Activated CD4-positive, CD25-positive, alpha-beta regulatory T cell treated with anti-CD3 and anti-CD28 coated beads, Interleukin-2, amount 50 U/mL, for 24 hours (primary cell): ENCODE data around the gene KCTD7.
A peak's percentile ranks its signal among the peaks of the same experiment; 100 is the strongest.
"Not testable (repeated sequence)": the region's sequence is repeated elsewhere in the genome, so short reads cannot be mapped to it uniquely, and the experiment has no call there.

ENCODE experiments used
- ATAC-seq, 2 donors: fragments of 150-1000 bp; cut with Tn5 transposase; one replicate each; pipeline ENCODE4 v1.10.0; 2021; ENCODE audit warnings: mild to moderate bottlenecking in 1 of 2, moderate library complexity in 1 of 2

The KCTD7 gene

GRCh38 chr7:66617295-66617694 is 11.4 kb upstream of the KCTD7 start:
- ATAC-seq = no peak

GRCh38 chr7:66619341-66619948 is 9.2 kb upstream of the KCTD7 start:
- ATAC-seq = not testable (repeated sequence)

DNA sequence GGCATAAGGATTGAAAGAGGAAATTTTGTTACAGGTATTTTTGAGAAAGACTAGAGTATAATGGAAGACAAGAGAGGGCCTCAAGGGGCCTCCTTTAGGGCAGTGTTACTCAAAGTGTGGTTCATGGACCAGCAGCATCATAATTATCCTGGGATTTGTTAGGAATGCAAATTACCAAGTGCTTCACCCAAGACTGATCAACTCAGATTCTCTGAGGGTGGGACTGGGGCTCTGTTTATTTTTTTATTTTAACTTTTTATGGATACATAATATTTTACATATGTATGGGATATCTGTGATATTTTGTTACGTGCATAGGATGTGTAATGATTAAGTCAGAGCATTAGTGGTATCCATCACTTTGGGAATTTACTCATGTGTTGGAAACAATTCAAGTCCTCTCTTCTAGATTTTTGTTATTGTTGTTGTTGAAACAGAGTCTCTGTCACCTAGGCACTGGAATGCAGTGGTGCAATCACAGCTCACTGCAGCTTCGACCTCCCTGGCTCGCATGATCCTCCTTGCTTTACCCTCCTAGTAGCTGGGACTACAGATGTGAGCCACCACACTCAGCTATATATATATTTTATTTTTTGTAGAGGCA is 2.2 kb upstream of the KCTD7 start:
- no peak for ATAC-seq

DNA sequence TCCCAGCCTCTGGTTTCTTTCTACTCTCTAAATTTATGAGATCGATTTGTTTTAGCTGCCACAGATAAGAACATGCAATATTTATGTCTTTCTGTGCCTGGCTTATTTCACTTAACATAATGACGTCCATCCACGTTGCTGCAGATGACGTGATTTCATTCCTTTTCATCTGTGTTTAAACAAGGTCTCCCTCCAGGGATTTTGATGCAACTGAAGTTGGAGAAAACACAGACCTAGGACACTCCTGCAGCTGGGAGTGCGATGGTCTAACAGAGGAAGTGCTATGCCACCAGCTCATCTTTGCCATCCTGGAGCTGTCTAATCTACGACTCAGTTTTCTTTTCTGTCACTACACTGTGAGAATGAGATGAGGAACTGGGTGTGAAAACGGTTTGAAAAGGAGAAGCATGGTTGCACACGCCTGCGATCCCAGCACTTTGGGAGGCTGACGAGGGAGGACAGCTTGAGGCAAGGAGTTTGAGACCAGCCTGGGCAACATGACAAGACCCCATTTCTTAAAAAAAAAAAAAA is 1.5 kb upstream of the KCTD7 start:
- no peak for ATAC-seq

GRCh38 chr7:66627881-66628360 is 760 bp upstream of the KCTD7 start:
- ATAC-seq = no peak

DNA sequence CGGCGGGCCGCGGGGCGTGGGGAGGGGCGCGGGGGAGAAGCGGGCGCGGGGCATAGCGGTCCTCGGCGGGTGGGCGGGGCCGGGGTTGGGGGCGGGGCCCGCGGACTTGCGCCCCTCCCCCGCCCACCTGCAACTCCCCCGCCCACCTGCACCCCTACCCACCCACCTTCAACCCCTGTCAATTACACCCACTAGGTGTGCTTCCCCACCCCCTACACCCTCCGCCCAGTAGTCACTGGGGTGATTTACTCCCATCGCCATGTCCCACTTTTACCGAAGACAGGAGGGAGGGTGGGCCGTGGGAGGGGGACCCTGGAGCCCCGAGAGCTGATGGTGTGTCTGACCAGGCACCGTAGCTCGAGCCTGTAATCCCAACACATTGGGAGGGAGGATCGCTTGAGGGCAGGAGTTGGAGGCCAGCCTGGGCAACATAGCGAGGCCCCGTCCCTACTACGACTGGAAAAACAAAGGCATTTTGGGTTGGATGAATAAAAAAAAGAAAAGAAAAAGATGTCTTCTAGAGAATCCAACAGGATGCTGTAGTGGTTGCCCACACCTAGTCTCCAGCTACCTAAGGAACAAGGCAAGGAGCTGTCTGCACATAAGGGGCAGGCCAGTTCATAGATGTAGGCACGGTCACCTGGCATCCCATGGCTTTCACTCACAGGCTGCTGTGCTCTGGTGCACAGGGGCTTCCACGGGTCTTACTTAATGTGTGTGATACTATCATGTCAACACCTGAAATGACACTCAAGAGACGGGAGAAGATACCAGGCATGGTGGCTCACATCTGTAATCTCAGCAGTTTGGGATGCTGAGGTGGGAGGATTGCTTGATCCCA is 761 bp downstream of the KCTD7 start:
- peak; percentile 2 to 4 for ATAC-seq

DNA sequence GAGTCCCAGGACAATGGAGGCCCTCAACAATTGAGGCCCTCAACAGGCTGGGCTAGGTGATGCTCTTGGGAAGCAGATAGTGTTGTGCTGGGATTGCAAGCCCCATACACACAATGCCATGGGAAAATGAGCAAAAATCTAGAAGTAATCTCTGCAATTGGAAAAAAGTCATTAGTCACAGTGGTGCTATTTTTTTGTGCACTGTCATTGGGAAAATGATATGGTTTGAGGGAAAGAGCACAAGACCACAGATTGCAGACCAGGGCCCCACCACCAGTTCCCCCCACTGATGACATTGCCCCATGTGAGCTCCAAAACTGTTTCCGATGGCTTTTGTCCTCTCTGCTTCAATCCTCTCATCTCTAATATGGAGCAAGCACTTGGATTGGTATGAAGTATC is 1.9 kb downstream of the KCTD7 start:
- no peak for ATAC-seq

- no peak for ATAC-seq
Observed at GRCh38 chr7:66631471-66631870, 2.8 kb downstream of the KCTD7 start.

DNA sequence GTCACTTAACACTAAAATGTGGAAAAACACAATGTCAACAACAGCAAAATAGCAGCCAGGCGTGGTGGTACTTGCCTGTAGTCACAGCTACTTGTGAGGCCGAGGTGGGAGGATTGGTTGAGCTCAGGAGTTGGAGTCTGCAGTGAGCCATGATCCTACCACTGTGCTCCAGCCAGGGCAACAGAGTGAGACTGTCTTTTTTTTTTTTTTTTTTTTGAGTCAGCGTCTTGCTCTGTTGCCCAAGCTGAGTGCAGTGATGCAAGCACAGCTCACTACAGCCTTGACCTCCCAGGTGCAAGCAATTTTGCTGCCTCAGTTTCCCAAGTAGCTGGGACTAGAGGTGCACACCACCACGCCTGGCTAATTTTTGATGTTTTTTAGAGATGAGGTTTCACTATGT is 6.1 kb downstream of the KCTD7 start:
- ATAC-seq = no peak

DNA sequence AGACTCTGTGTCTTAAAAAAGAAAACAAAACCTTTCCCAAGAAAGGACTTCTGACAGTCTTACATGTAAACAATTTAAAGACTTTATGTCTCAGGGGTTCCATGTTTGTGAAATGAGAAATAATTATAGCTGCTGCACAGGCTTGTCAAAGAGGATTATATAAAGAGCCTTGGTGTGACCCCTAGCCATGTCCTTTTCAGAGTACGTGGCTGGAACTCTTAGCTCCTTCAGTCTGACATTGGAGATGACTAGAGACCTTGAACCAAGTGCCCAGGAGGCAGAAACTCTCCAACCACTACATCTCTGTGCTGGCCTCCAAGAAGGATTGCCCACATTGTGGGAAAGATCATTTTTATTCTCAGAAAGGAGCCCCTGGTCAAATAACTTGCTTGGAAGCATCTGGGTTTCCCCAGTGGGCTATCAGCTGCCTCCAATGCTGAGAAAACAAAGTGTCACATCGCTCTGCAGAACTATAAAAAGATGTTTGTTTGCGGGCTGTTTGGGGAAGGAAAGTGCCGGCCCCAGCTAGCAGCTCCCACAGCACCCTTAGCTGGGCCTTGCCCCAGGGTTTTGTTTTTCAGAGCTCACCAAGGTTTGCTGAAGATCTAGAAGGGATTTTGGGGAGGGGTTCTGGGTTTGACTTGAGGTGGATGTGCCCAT is 6.8 kb downstream of the KCTD7 start:
- peak in 1 of 2 donors; percentile 49 for ATAC-seq

DNA sequence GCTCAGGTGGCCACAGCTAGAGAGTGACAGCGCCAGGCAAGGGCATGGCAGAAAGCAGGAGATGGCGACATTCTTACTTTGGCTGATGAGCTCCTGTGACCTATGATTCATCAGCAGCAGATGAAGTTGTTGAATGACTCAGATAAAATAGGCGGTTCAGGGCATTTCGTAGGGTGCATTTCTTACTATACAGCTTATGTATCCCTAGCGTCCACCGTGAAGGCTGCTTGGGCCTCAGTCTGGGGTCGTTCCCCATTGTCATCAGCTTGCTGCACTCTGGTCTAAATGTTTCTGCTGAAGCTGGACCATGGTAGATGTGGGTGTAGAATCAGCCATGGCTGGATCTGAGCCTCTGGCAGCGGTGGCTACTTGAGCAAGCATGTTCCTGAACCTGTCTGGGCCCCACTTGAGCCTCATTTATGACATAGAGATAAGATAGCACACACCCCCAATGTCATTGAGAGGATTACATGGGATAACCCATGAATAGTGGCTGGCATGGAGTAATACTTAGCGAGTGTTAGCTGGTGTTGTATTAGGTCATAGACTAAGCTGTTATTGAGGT is 7.4 kb downstream of the KCTD7 start:
- ATAC-seq = peak; percentile 94 to 97

GRCh38 chr7:66638309-66639099 is 9.8 kb downstream of the KCTD7 start:
- no peak for ATAC-seq

- no peak for ATAC-seq
Observed at GRCh38 chr7:66639773-66640172, 11.1 kb downstream of the KCTD7 start.

DNA sequence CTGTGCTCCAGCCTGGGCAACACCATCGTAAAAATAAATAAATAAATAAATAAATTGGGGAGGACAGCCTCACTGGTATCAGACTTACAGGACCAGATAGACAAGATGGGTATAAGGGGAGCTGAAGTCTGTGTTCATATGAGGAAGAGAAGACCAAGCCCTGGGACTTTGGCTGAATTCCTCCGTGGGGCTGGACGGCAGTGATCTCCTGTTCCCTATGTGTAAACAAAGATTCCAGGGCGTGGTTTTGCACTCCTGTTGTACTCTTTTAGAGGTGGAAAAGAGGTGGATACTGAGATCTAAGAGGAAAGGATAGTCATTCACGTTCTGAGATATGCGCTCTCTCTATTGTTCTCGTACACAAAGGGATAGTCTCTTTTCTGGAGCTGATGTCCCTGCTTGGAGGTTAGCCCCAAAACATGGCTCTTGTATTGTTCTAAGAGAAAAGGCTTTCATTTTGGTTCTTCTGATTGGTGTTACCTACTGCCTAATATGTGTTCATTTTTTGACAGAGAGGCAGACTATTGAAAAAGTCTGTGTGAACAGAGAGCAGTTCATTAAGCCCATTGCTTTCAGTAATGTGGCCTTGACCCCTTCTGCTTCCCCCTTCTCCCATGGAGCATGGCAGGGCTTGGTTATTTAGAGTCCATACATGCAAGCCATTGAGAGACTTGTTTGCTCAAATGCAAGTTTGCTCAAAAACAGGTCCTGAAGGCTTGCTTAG is 12.3 kb downstream of the KCTD7 start:
- no peak for ATAC-seq

DNA sequence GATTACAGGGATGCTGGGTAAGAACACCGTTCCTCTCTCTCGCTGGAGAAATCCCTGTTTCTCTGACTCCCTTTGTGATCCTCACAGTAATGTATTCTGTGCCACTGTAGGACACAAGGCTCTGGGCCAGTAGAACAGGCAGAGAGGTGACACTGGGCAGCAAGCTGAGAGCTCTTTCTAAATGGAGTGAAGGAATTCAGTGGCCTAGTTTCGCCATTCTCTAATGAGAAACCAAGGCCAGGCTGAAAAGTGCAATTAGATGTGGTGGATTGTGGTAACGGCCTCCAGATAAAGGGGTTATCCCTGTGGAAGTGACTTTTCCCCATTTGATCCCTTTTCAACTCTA is 12.8 kb downstream of the KCTD7 start:
- no peak for ATAC-seq

- ATAC-seq = no peak
Observed at GRCh38 chr7:66642186-66642585, 13.5 kb downstream of the KCTD7 start.

- no peak for ATAC-seq
Observed at GRCh38 chr7:66642932-66643331, 14.3 kb downstream of the KCTD7 start.

GRCh38 chr7:66643395-66643794 is 14.7 kb downstream of the KCTD7 start:
- ATAC-seq = no peak

- not testable (repeated sequence) for ATAC-seq
Observed at GRCh38 chr7:66651026-66651425, 22.3 kb downstream of the KCTD7 start.

- not testable (repeated sequence) for ATAC-seq
Observed at GRCh38 chr7:66653719-66654274, 25.1 kb downstream of the KCTD7 start.
